Lower leg skin (tissue), 3 donors: ENCODE data around the gene DNASE1L3.

Experiments used
- CTCF ChIP-seq, 3 donors: fragments of 450-650 bp; IDR thresholded peaks; one replicate each; pipeline ENCODE4 v1.5.1; 2016; ENCODE audit warnings: antibody characterized with exemption in 3 of 3, mild to moderate bottlenecking in 3 of 3, moderate library complexity in 2 of 3
- POLR2A ChIP-seq, 2 donors: fragments of 450-650 bp; IDR thresholded peaks; one replicate each; pipeline ENCODE4 v1.6.1; 2016 to 2017; ENCODE audit warnings: antibody characterized with exemption in 2 of 2, mild to moderate bottlenecking in 1 of 2, moderate library complexity in 1 of 2

GRCh38 chr3:58235970-58236369, 25.2 kb upstream of the DNASE1L3 start:
- TF ChIP-seq POLR2A (IDR thresholded peaks at IDR 0.05) (no peak), CTCF (IDR thresholded peaks at IDR 0.05) (no peak)
